MCF 10A (cell line): ENCODE results near the gene F2RL3. TPM values are rescaled to one million over a fixed set of nuclear protein-coding genes. Genes with fewer than 3 reads are reported as not detected.

ENCODE experiments used
- BruUV-seq: library from RNA; stranded (reverse); fragments of 400-500 nt; replicated peaks from 2 replicates; lab custom pipeline; 2021; lab: Mats Ljungman, UMichigan
- CTCF ChIA-PET: fragments of 300-600 bp; sonication (Branson Sonifier 250); formaldehyde crosslinking; extraction: SDS; loops from one replicate; lab custom pipeline; 2021; ENCODE audit warnings: antibody characterized with exemption, inconsistent platforms; lab: Yijun Ruan, JAX
- POLR2A ChIA-PET: fragments of 300-600, 350-650 bp; sonication (Branson Sonifier 250); formaldehyde crosslinking; extraction: SDS; loops from one replicate; lab custom pipeline; 2020; ENCODE audit warnings: antibody characterized with exemption, inconsistent platforms; lab: Yijun Ruan, JAX
- DNase-seq: peaks from one replicate; pipeline ENCODE4 v3.0.0-alpha.2; 2018; ENCODE audit not compliant: unreplicated experiment
- H3K27ac Mint-ChIP-seq: one replicate; pipeline ENCODE4 v1.8.0; 2022; ENCODE audit warnings: mild to moderate bottlenecking, low read depth, mixed read lengths; ENCODE audit not compliant: unreplicated experiment
- H3K27me3 Mint-ChIP-seq: one replicate; pipeline ENCODE4 v1.8.0; 2022; ENCODE audit warnings: mixed read lengths; ENCODE audit not compliant: insufficient read depth, unreplicated experiment
- H3K36me3 Mint-ChIP-seq: one replicate; pipeline ENCODE4 v1.8.0; 2022; ENCODE audit warnings: mild to moderate bottlenecking, moderate library complexity, mixed read lengths; ENCODE audit not compliant: insufficient read depth, unreplicated experiment
- H3K4me1 Mint-ChIP-seq: one replicate; pipeline ENCODE4 v1.8.0; 2022; ENCODE audit warnings: mixed read lengths; ENCODE audit not compliant: insufficient read depth, unreplicated experiment
- H3K4me3 Mint-ChIP-seq: one replicate; pipeline ENCODE4 v1.8.0; 2022; ENCODE audit warnings: mild to moderate bottlenecking, moderate library complexity, mixed read lengths; ENCODE audit not compliant: unreplicated experiment
- H3K9me3 Mint-ChIP-seq: one replicate; pipeline ENCODE4 v1.8.0; 2022; ENCODE audit warnings: mixed read lengths; ENCODE audit not compliant: unreplicated experiment
- intact Hi-C: fragments of 100-400 bp; cut with micrococcal nuclease; formaldehyde crosslinking; loops from 2 replicates; pipeline ENCODE4 v1.14.1; 2022
- total RNA-seq: library from RNA; stranded (reverse); gene quantifications from 2 replicates; pipeline ENCODE4 v1.2.3, GENCODE V29; 2022
- TF ChIP-seq, protein P1 (sequence below): fragments of 200-600 bp; IDR thresholded peaks from one replicate; pipeline ENCODE4 v1.8.0; 2022; ENCODE audit warnings: antibody characterized with exemption, mild to moderate bottlenecking; ENCODE audit not compliant: unreplicated experiment

F2RL3 gene
- total RNA-seq, 1 experiment from 2014 or later, result not detected

DNA sequence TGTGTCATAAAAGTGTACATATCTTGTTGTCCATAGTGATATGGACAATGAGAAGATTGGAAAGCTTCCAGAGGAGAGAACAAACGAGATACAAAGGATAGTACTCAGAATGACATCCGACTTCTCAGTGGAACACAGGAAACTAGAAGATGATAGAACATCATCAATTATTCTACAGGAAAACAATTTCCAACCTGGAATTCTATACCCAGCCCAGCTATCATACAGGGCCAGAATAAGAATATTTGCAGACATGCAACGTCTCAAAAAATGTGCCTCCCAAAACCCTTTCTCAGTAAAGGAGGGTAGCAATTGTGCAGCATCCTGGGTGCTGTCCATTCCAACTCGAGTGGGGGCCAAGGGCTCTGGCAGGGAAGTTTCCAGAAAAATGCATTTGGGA, 24.0 kb downstream of the F2RL3 start:
- H3K9me3 Mint-ChIP-seq, result peaks cover 15% of the 10 kb centered on the region
- TF ChIP-seq, protein P1, sequence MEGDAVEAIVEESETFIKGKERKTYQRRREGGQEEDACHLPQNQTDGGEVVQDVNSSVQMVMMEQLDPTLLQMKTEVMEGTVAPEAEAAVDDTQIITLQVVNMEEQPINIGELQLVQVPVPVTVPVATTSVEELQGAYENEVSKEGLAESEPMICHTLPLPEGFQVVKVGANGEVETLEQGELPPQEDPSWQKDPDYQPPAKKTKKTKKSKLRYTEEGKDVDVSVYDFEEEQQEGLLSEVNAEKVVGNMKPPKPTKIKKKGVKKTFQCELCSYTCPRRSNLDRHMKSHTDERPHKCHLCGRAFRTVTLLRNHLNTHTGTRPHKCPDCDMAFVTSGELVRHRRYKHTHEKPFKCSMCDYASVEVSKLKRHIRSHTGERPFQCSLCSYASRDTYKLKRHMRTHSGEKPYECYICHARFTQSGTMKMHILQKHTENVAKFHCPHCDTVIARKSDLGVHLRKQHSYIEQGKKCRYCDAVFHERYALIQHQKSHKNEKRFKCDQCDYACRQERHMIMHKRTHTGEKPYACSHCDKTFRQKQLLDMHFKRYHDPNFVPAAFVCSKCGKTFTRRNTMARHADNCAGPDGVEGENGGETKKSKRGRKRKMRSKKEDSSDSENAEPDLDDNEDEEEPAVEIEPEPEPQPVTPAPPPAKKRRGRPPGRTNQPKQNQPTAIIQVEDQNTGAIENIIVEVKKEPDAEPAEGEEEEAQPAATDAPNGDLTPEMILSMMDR, result no peak
- H3K4me1 Mint-ChIP-seq, result no peaks in the 10 kb centered on the region
- H3K27ac Mint-ChIP-seq, result no peak overlapping the region
- intact Hi-C loops, result no loop called here
- ChIA-PET POLR2A (no interaction called here), CTCF (no interaction called here)
- H3K27me3 Mint-ChIP-seq, result no peaks in the 10 kb centered on the region
- H3K4me3 Mint-ChIP-seq, result no peak overlapping the region
- H3K36me3 Mint-ChIP-seq, result peaks cover 6% of the 10 kb centered on the region
- DNase-seq, result no peak
- BruUV-seq, result no TSS peak

DNA sequence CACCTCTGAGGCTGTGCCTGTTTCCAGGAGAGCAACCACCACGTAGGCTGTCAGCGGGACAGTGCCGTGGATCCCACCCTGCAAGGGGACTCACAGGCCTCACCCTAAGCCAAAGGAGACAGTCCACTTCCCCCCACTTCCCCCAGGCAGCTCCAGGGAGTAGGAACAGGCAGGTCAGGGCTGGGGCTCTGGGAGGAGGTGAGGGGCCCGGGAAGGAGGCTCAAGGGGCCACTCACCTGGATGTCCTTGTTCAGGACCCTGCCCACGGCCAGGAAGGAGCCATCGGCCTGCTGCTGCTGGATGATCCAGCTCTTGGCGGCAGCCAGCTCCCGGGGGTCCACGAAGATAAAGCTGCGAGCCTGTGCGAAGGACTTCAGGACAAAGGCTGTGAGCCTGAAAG, 25.6 kb downstream of the F2RL3 start:
- TF ChIP-seq, protein P1, result no peak
- no TSS peak for BruUV-seq
- Mint-ChIP-seq H3K27me3 (no peaks in the 10 kb centered on the region), H3K4me1 (no peaks in the 10 kb centered on the region), H3K4me3 (no peak overlapping the region), H3K9me3 (peaks cover 15% of the 10 kb centered on the region), H3K36me3 (peaks cover 6% of the 10 kb centered on the region), H3K27ac (no peak overlapping the region)
- ChIA-PET POLR2A (no interaction called here), CTCF (interaction anchor here (0.6 kb wide), 1 partner anchor 432 kb away, joined by 3 read pairs; no protein-coding TSS in a partner anchor)
- DNase-seq, result no peak
- intact Hi-C loops, result no loop called here

DNA sequence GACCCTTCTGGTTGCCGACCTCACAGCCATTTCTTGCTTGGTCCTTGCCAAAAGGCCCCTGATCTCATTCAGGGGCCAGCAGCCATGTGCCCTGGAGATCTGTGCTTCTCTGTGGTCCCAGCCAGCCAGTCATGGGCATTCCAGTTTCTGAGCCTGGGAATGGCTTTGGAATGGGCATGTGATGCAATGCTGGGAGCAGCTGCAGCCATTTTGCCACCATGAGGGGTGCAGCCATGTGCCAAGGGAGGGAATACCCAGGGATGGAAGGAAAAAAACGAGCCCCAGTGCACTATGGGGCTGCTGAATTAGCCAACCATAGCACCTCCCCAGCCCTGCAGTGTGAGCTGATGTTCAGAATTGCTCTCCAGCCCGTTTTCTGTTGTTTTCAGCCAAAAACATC, 26.3 kb downstream of the F2RL3 start:
- no TSS peak for BruUV-seq
- intact Hi-C loops, result no loop called here
- H3K4me1 Mint-ChIP-seq, result no peaks in the 10 kb centered on the region
- DNase-seq, result no peak
- CTCF ChIA-PET, result interaction anchor here (0.6 kb wide), 1 partner anchor 433 kb away, joined by 3 read pairs; no protein-coding TSS in a partner anchor
- H3K9me3 Mint-ChIP-seq, result peaks cover 15% of the 10 kb centered on the region
- H3K36me3 Mint-ChIP-seq, result peaks cover 6% of the 10 kb centered on the region
- TF ChIP-seq, protein P1, result no peak
- H3K4me3 Mint-ChIP-seq, result no peak overlapping the region
- no peak overlapping the region for H3K27ac Mint-ChIP-seq
- POLR2A ChIA-PET, result no interaction called here
- no peaks in the 10 kb centered on the region for H3K27me3 Mint-ChIP-seq

DNA sequence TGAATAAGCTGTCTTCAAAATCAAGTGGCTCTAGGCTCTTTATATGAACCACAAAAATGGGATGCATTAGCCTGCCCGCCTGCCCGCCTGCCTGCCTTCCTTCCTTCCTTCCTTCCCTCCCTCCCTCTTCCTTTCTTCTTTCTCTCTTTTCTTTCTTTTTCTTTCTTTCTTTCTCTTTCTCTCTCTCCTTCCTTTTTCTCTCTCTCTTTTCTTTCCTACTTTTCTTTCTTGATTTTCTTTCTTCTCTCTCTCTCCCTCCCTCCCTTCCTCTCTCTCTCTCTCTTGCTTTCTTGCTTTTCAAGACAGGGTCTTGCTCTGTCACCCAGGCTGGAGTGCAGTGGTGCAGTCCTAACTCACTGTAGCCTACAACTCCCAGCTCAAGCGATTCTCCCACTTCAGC, 26.9 kb downstream of the F2RL3 start:
- Mint-ChIP-seq H3K4me1 (no peaks in the 10 kb centered on the region), H3K9me3 (peaks cover 15% of the 10 kb centered on the region)

More for the DNA sequence above, 26.9 kb downstream of the F2RL3 start:
- H3K4me3 Mint-ChIP-seq, result no peak overlapping the region
- H3K27ac Mint-ChIP-seq, result no peak overlapping the region
- H3K27me3 Mint-ChIP-seq, result no peaks in the 10 kb centered on the region
- DNase-seq, result no peak
- peaks cover 6% of the 10 kb centered on the region for H3K36me3 Mint-ChIP-seq
- ChIA-PET POLR2A (no interaction called here), CTCF (no interaction called here)
- TF ChIP-seq, protein P1, result no peak
- no TSS peak for BruUV-seq
- intact Hi-C loops, result no loop called here
